GM18861 (cell line): ENCODE data around the gene PCDH9.
"Not testable (repeated sequence)": the region's sequence is repeated elsewhere in the genome, so short reads cannot be mapped to it uniquely, and the experiment has no call there.

Experiments used
- ATAC-seq: cut with Tn5 transposase; IDR thresholded peaks from one replicate; pipeline ENCODE4 v1.9.1; 2021; ENCODE audit not compliant: unreplicated experiment

Gene PCDH9

DNA sequence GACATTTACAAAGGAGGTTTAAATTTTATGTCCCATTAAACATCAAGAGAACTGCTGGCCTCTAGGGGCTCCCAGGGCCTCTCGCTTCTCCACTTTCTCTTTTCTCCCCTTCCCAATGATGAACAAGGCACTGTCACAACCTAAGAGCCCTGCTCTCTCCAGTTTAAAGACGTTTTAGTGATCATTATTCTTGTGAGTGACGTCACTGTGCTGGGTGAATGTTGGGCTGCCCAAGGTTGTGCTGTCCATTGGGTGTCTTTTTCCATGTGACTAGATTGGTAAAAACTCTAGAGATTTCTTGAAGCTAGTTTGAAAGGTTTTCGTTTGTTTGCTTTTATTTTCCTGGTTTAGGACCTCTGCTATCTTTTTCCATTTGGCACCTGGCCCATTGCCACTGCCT, 602.6 kb downstream of the PCDH9 start:
- no peak for ATAC-seq

DNA sequence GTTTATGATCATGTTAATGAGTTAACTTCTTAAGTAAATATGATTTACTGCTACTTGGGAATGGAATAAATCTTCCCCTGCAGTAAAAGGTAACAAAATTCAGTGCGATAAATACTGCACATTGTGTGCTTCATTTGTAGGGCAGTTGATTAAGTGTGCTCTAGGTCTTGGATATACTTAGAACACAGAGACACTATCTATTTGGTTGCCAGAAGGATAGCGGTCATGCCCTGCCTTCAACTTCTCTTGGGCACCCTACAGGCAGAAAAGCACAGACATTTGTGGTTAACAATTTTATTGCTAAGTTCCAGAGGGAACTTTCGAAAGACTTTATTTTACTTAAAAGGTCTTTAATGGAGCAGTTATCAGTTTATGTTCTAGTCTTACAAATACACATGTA, 605.8 kb downstream of the PCDH9 start:
- ATAC-seq: no peak

DNA sequence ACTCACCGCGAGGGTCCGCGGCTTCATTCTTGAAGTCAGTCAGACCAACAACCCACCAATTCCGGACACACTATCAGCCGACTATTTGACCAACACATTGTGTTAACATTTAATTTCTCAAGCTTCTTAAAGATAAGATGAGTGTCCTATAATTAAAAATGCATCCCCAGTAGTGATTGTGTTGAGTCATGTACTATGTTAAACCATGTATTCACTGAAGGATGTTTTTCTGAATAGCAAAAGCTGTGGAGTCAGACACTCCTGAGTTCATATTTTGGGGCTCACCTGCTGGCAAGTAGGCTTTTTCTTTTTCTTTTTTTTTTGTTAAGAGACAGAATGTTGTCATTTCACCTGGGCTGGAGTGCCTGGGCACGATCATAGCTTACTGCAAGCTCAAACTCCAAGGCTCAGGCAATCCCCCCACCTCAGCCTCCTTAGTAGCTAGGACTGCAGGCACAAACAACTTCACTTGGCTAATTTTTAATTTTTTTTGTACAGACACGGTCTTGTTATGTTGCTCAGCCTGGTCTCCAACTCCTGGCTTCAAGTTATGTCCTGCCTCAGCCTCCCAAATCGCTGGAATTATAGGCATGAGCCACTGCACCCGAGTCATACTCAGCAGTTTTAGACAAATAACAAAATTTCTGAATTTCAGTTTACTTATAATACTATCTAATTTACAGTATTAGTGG, 606.9 kb downstream of the PCDH9 start:
- ATAC-seq: no peak

DNA sequence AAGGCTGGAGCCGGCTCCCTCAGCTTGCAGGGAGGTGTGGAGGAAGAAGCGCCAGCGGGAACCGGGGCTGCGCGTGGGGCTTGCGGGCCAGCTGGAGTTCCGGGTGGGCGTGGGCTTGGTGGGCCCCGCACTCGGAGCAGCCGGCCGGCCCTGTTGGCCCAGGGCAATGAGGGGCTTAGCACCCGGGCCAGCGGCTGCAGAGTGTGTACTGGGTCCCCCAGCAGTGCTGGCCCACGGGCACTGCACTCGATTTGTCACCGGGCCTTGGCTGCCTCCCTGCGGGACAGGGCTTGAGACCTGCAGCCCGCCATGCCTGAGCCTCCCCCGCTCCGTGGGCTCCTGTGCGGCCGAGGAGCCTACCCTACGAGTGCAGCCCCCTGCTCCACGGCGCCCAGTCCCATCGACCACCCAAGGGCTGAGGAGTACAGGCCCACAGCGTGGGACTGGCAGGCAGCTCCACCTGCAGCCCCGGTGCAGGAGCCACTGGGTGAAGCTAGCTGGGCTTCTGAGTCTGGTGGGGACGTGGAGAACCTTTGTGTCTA, 608.2 kb downstream of the PCDH9 start:
- not testable (repeated sequence) for ATAC-seq

DNA sequence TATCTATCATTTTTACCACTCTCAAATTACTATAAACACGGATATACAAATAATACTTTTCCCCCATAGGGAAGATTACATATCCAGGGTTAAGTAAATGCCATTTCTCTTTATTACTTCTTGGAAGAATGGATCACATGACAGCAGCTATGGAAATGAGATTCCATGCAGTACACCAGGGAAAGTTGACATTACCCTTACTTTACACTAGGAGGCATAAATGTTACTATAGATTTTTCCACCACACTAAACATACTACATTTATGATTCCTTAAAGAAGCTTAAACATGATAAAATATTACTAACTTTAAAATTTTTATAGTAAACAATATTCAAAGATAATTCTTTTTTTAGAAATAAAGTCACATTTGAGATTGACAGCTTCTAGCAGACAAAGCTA, 611.4 kb downstream of the PCDH9 start:
- ATAC-seq: peak; percentile 85

DNA sequence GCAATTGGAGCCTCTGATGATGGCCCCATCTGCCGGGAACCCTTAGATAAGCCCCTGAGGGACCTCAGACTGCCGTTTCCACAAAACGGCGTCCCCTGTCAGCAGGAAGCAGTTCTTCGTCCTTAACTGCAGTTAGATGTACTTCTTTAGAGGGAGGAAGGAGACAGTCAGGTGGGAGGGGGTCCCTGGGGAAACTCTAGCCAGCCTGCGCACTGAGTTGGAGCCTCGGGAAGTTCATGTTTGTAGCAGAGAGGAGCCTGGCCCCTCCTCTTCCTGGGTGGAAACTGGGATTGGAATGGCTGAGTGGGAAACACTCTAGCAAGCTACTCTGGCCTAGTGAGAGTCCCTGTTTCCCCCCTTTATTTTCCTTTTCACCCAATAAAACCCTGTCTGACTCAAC, 612.4 kb downstream of the PCDH9 start:
- no peak for ATAC-seq

DNA sequence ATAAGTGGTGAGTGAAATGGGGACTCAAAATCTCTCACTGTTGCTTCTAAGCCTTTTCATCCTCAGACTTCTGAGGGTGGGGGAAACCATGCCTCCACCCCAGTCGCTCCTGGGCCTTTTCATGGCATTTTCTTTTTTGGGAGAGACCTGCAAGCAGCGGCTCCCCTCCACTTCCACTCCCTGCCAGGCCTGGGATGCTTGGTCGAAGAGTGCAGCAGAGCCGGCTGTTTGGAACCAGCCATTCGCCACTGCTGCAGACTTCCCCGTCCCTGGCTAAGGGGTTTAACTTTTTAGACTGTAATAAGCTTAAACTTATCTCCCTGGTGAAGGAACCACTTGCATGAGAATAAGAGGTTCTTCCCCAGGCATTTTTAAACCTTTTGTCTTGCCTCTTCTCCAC, 617.2 kb downstream of the PCDH9 start:
- ATAC-seq: no peak

DNA sequence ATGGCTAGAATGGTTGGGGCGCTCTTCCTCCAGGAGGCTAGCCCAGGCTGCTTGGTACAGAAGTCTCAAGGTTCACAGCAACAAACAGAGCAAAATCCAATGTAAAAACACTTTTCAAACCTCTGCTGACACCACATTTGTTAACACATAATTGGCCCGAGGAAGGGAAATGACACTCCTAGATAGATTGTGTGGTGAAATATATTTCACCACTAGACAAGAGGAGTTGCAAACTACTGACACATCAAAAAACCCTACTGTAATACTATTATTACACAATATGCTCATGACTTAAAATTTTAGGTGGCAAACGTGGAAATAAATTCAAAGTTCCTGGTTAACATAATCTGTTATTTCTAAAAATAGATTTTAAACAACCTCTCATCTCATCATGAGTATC, 643.6 kb downstream of the PCDH9 start:
- ATAC-seq: no peak

DNA sequence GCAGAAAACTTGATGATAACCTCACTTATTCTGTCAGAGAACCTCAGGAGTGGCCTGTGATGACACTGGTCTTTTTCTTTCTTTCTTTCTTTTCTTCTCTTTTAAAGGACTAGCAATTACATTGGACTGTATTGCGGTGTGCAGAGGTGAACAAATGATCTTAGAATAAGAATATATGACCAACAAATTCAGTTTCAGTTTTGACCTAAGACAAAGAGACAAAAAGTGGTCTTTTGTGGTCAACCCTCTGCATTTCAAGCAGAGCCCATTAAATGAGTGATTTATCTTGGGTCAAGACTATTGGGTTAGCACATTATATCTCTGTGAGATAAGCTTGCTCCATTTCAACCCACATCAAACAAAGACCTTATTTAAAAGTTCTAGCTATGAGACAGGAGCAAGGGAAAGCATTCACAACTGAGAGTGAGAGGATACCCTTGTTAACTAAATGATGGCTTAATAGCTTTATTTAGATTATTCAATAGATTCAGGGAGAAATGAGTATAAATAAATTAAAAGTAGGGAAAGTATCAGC, 644.4 kb downstream of the PCDH9 start:
- no peak for ATAC-seq

DNA sequence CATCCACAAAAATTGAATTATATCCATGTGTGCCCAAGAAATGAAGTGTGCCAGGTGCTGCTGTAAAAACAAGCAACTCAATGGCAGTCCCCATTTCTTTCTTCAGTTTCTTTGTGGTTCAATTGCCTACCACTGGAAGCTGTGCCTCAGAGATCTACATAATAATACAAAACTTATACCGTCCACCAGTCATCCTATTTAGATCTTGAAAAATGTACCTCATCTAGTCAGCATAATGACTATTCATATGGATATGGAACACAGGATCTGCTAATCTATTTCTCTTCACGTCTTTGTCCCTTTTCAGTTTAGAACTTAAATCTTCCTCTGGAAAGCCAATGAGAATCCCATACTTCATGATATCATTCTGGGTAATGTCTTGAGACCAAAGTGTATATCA, 648.5 kb downstream of the PCDH9 start:
- no peak for ATAC-seq

DNA sequence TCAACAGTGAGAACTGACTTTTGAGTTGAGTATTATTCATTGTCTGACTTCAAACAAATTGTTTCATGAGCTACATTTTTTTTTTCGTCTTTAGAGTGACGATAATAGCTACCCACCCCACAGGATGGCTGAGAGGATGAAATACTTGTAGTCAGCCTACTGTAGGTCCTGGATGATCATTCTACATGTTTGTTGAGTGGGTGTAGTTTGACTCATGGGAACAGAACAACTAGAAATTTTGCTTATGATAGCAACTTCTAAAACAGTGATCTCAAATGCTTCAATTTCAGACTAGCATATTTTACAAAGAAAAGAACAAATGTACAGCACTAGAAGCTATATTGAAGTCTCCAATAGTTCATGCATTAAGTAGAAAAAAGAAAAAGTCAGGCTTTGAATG, 651.8 kb downstream of the PCDH9 start:
- no peak for ATAC-seq

DNA sequence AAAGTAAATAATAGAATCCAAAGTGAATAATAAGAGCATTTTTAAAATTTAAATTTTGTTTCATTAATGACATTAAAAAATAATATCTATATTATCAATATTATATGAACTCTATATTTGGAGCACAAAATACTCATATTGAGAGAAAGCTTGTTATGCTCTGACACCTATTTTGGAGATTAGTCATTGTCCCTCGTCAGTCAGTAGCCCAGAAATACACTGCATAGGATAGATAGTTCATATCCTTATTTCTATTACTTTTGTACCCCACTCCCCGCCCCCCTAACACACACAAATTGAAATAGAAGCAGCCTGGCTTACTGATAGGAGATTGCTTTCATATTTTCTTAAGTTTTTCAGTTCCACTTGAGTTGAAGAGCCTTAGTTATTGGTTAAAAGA, 652.8 kb downstream of the PCDH9 start:
- ATAC-seq: peak; percentile 48

DNA sequence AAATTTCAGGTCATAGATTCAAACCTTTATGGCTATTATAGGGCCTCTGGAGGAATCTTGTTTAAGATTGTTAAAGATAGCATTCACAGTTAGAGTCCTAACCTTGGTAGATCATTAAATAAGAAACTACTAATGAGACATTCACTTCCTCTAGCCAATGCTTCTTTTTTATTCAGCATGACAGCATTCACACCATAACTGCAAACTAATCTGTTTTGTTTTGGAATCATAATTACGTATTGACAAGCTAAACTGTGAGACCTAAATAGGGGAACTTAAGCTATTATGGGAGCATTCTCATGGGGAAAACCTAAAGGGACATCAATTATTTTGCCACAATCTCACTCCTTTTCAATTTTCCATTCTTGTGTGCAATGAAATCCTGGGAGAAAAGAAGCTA, 653.8 kb downstream of the PCDH9 start:
- ATAC-seq: peak; percentile 79

DNA sequence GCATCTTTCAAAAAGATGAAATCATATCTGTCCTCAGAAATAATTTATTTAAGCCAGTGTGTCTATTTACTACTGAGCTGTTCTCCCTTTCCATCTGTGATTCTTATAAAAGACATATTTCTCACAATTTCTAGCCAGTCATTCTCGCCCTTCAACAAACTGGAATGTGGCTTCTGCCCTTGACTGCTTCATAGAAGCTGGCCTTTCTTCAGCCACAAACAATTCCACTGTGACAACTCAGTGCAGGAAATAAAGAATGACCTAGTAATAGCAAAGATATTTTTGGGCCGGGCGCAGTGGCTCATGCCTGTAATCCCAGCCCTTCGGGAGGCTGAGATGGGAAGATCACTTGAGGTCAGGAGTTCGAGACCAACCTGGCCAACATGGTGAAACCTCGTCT, 655.5 kb downstream of the PCDH9 start:
- ATAC-seq: no peak

DNA sequence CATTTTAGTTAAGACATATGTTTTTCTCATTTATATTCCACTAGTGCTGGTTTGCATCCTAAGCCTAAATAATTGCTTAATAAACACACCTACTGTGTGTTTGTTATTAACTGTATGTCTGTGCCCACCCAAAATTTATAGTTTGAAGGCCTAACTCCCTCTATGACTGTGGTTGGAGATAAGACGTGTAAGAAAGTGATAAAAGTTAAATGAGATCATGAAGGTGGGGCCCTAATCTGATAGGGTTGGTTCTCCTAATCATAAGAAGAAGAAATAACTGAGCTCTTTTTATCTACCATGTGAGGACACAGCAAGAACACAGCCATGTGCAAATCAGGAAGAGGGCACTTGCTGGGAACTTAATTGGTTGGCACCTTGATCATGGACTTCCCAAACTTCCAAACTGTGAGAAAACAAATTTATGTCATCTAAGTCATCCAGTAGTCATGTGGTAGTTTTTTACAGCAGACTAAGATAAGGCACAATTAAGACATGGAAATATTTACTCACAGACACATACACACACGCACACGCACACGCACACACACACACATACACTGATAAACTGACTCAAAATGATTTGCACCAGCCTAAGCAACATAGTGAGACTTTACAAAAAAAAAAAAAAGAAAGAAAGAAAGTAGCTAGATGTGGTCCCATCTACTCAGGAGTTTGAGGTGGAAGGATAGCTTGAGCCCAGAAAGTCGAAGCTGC, 662.1 kb downstream of the PCDH9 start:
- ATAC-seq: no peak

DNA sequence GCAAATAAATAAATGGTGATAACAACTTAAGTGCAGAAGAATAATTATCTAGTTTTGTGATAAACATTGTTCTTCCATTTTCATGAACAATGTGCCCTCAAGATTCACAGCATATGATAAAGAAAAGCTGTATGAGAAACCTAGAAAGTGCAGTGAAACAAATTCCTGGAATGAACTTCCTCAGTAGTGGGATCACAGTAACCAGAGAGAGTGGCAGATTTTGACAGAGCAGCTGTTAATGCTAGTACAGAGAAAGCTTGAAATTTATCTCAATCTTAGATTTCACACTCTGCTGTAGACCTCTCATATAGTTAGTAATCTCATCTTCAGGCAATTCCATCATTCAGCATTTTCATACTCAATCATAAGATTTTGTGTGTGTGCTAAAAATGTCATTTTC, 664.9 kb downstream of the PCDH9 start:
- no peak for ATAC-seq

DNA sequence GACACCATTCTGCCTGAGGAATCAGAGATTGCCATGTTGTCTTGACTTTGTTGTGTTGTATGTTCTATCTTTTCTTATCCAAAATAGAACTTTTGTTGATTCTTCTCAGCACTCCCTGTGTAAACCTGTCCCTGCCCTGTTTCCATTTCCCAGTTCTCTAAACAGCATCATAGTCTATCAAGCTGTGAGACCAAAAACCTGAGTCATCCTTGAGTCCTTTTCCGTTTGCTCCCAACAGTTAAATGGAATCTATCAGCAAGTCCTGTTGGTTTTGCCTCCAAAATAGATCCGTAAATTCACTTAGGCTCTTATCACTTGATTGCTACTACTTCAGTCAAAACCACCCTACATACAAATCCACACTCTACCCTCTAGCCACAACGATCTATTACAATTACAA, 667.1 kb downstream of the PCDH9 start:
- no peak for ATAC-seq

DNA sequence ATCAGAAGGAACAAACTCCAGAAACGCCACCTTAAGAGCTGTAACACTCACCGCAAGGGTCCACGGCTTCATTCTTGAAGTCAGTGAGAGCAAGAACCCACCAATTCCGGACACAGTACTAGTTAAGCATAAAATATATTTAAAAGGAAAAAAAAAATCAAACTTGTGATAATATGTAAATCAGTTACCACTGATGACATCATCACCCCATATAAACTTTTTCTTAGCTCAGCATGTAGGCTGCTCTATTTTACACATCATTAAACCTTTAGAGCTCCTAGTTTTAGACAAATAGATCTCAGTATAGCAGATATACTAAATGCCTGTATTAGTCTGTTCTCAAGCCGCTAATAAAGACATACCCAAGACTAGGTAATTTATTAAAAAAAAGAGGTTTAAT, 668.1 kb downstream of the PCDH9 start:
- no peak for ATAC-seq

DNA sequence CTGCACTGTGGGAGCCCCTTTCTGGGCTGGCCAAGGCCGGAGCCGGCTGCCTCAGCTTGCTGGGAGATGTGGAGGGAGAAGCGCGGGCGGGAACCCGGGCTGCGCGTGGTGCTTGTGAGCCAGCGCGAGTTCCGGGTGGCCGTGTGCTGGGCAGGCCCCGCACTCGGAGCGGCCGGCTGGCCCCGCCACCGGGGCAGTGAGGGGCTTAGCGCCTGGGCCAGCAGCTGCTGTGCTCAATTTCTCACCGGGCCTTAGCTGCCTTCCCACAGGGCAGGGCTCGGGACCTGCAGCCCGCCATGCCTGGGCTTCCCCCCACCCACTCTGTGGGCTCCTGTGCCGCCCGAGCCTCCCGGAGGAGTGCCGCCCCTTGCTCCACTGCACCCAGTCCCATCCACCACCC, 669.1 kb downstream of the PCDH9 start:
- ATAC-seq: no peak

DNA sequence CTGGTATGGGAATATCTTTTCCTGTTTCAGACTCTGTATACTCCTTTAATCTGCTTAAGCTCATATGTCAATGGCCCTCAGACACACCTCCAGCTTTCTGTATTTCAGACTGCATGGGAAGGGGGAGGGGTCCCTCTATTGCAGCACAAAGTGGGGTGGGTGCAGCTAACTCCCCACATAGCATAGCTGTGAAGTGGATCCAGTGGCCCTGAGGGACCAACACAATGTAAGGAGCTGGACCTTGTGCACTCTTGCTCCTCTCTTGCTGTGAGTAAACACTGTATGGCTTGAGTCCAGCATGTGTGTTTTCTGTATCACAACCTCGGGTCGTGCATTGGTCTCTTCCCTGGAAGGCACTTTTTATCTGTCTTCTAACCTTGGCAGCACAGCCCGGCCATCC, 669.9 kb downstream of the PCDH9 start:
- no peak for ATAC-seq

DNA sequence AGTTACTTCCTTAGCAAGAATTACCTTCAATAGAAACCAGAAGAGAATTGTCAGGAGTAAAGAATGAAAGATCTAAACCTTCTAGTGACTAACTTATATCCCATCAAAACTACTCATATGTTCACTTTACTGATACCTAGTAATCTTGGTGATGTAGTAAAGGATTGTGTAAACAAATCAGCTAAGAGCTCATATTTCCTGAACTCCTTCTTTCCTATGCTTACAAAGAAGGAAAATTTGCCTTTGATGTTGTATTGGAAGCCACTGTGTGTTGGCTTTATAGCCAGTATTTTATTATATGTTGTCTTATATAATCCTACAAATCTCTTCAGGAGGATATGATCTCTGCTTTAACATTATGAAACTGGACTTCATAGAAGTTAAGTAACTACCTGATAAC, 671.0 kb downstream of the PCDH9 start:
- ATAC-seq: no peak

DNA sequence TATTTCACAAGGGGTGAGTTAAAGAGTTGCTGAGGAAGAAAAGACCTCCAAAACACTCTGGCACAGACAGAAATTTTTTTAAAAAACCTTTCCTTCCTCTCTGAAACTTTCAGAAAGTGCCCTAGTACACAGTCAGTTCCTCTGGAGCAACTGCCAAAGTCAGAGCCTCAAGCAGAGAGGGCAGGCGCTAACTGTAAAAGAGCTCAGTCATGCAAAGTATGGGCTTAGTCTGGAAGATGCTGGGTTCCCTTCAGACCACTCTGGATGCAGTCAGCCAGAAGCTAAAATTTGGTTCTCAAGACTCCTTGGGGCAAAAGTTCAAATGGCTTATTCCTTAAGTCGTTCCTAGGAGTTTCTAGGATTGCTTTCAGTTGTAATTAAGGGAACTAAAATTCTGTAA, 671.6 kb downstream of the PCDH9 start:
- no peak for ATAC-seq
